C4-2B (cell line): ENCODE results near the gene TRAPPC13.

Experiments
- ZFX ChIP-seq: fragments of 450-650 bp; IDR thresholded peaks from 2 replicates; pipeline ENCODE4 v1.6.1; 2017
- TF ChIP-seq, protein P1 (sequence below): fragments of 450-650 bp; conservative IDR thresholded peaks from 2 replicates; pipeline ENCODE4 v1.5.1; 2017; ENCODE audit warnings: mild to moderate bottlenecking

DNA sequence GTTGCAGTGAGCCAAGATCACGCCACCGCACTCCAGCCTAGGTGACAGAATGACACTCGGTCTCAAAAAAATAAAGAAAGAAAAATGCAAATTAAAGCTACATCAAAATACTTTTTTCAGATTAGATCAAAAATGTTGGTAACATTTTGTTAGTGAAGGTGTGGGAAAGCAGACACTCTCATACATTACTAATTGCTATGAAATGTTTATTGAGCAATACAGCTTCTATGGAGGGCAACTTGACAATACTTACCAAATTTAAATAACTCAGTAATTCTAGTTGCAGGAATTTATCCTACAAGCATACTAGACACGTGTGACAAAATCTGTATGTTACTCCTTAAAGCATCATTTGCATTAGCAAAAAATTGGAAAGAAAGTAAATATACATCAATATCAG lies 4.8 kb upstream of the TRAPPC13 start:
- TF ChIP-seq, protein P1, sequence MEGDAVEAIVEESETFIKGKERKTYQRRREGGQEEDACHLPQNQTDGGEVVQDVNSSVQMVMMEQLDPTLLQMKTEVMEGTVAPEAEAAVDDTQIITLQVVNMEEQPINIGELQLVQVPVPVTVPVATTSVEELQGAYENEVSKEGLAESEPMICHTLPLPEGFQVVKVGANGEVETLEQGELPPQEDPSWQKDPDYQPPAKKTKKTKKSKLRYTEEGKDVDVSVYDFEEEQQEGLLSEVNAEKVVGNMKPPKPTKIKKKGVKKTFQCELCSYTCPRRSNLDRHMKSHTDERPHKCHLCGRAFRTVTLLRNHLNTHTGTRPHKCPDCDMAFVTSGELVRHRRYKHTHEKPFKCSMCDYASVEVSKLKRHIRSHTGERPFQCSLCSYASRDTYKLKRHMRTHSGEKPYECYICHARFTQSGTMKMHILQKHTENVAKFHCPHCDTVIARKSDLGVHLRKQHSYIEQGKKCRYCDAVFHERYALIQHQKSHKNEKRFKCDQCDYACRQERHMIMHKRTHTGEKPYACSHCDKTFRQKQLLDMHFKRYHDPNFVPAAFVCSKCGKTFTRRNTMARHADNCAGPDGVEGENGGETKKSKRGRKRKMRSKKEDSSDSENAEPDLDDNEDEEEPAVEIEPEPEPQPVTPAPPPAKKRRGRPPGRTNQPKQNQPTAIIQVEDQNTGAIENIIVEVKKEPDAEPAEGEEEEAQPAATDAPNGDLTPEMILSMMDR: no peak
- no peak for TF ChIP-seq ZFX
